Cardiac muscle cell (in vitro differentiated cells and primary cell): ENCODE data around the gene SEL1L2. TPM values are rescaled to one million over a fixed set of nuclear protein-coding genes. Genes with fewer than 3 reads are reported as not detected.

Experiments
- DNase-seq, 2 donors: peaks; one replicate each; pipeline versions ENCODE4 v3.0.0 to v3.0.0-alpha.2; 2010 to 2017; ENCODE audit warnings: low read depth in 1 of 2, low spot score in 1 of 2
- H3K27ac ChIP-seq: fragments of 200-600 bp; sonication (generic); 2 replicates; pipeline ENCODE4 v1.5.1; 2016
- H3K27me3 ChIP-seq: fragments of 200-600 bp; sonication (generic); 2 replicates; pipeline ENCODE4 v1.6.0; 2016; ENCODE audit warnings: control low read depth
- H3K36me3 ChIP-seq: fragments of 200-600 bp; sonication (generic); 2 replicates; pipeline ENCODE4 v1.5.1; 2016; ENCODE audit warnings: control low read depth
- H3K4me1 ChIP-seq: fragments of 200-600 bp; sonication (generic); 2 replicates; pipeline ENCODE4 v1.8.1; 2017; ENCODE audit warnings: low read depth, mild to moderate bottlenecking, mixed run types
- H3K4me3 ChIP-seq: fragments of 200-600 bp; sonication (generic); 2 replicates; pipeline ENCODE4 v1.5.1; 2016; ENCODE audit warnings: mild to moderate bottlenecking
- H3K9me3 ChIP-seq: fragments of 200-600 bp; sonication (generic); 2 replicates; pipeline ENCODE4 v1.5.1; 2017; ENCODE audit warnings: low read depth, mild to moderate bottlenecking, control low read depth
- polyA plus RNA-seq: library from polyadenylated mRNA; unstranded; fragments of >200 nt; fragmentation: Nextera tagmentation; extraction: Ambion mirVana; gene quantifications from 2 replicates; pipeline ENCODE4 v1.2.1, GENCODE V29; 2016
- total RNA-seq: library from RNA; depleted of rRNA; stranded (reverse); fragments of >200 nt; gene quantifications from 2 replicates; pipeline ENCODE4 v1.2.3, GENCODE V29; 2016
- TF ChIP-seq, protein P1 (sequence below): IDR thresholded peaks from 2 replicates; pipeline ENCODE4 v1.5.1; 2012; ENCODE audit warnings: low read depth, mild to moderate bottlenecking, low read length

SEL1L2 gene
- total and polyA plus RNA-seq, 2 experiments from 2014 or later = not detected

DNA sequence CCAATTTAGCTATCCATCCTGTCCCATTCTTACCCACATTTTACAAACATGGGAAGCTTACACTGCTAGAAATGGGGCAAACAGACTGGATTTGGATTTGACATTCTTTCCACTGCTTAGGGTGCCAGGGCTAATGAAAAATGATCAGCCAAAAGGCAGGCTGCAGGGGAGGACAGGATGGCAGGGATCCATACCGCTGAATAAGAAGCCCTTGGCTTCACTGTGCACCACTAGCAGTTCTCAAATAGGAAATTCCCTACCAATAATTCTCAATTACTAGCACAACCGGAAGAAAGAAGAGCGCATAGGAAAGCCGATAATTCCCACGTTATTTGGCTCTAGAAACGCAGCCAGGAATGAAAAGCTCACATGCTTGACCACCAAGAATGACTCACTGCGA, 132.5 kb downstream of the SEL1L2 start:
- Histone ChIP-seq H3K27ac (no peak overlapping the region), H3K4me1 (no peaks in the 10 kb centered on the region), H3K27me3 (no peaks in the 10 kb centered on the region), H3K36me3 (no peaks in the 10 kb centered on the region), H3K4me3 (no peak overlapping the region), H3K9me3 (no peaks in the 10 kb centered on the region)
- no peak for DNase-seq
- TF ChIP-seq, protein P1, sequence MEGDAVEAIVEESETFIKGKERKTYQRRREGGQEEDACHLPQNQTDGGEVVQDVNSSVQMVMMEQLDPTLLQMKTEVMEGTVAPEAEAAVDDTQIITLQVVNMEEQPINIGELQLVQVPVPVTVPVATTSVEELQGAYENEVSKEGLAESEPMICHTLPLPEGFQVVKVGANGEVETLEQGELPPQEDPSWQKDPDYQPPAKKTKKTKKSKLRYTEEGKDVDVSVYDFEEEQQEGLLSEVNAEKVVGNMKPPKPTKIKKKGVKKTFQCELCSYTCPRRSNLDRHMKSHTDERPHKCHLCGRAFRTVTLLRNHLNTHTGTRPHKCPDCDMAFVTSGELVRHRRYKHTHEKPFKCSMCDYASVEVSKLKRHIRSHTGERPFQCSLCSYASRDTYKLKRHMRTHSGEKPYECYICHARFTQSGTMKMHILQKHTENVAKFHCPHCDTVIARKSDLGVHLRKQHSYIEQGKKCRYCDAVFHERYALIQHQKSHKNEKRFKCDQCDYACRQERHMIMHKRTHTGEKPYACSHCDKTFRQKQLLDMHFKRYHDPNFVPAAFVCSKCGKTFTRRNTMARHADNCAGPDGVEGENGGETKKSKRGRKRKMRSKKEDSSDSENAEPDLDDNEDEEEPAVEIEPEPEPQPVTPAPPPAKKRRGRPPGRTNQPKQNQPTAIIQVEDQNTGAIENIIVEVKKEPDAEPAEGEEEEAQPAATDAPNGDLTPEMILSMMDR = no peak

DNA sequence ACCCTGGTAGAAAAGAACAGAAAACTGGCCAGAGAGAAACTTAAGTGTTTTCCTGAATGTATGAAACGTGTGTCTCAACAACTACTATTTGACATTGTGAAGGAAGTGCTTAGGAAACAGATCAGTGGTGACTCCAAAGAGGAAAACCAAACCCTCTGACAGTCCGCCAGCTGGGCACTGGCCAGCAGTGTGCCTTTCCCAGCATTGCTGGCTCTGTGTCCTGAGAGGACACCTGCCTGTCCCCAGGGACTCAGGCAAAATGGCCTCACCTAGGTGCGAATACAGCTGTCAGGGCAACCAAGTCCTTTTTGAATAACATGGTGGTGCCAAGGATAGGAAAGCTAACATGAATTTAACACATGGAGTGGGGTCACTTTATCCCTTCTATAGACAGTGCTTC, 133.1 kb downstream of the SEL1L2 start:
- Histone ChIP-seq H3K27me3 (no peaks in the 10 kb centered on the region), H3K9me3 (no peaks in the 10 kb centered on the region), H3K27ac (no peak overlapping the region), H3K36me3 (no peaks in the 10 kb centered on the region), H3K4me1 (no peaks in the 10 kb centered on the region), H3K4me3 (no peak overlapping the region)
- TF ChIP-seq, protein P1 = no peak
- no peak for DNase-seq

DNA sequence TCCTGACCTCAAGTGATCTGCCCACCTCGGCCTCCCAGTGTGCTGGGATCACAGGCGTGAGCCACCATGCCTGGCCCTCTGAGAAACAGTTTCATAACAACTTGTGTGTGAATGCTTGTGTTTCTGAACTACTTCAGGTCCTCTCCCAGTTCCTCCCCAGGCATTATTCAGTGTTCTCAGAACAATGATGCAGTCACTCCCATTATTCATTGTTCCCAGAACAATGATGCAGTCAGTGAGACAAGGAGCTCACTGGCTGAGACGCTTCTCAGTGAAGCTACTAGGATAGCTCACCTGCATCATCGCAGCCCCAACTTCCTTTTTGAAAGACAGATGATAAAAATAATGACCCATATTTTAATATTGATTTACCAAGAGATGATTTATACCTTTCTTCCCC, 134.1 kb downstream of the SEL1L2 start:
- TF ChIP-seq, protein P1 = no peak
- H3K4me3 ChIP-seq = no peak overlapping the region
- no peaks in the 10 kb centered on the region for H3K9me3 ChIP-seq
- no peak for DNase-seq
- H3K27ac ChIP-seq = no peak overlapping the region
- no peaks in the 10 kb centered on the region for H3K27me3 ChIP-seq
- H3K36me3 ChIP-seq = no peaks in the 10 kb centered on the region
- no peaks in the 10 kb centered on the region for H3K4me1 ChIP-seq

DNA sequence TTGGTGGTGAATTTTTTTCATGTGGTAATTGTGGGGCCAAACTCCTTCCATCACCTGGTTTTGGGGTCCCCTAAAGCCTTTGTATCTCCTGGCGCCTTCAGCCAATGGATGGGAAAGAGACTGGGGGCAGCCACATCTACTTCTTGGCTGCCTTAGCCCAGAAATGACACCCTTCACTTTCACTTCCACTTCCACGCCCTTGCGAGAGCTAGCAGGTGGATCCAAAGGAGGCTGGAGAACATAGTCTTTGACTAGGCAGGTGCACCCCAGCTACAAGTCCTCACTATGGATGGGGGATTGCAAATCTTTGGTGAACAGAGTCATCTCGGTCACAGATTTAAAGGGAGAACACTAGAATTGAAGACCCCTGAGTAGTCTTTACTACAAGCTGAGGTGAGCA, 134.8 kb downstream of the SEL1L2 start:
- TF ChIP-seq, protein P1 = no peak
- Histone ChIP-seq H3K27me3 (no peaks in the 10 kb centered on the region), H3K4me3 (no peak overlapping the region), H3K4me1 (no peaks in the 10 kb centered on the region), H3K36me3 (no peaks in the 10 kb centered on the region), H3K9me3 (no peaks in the 10 kb centered on the region), H3K27ac (no peak overlapping the region)
- no peak for DNase-seq

DNA sequence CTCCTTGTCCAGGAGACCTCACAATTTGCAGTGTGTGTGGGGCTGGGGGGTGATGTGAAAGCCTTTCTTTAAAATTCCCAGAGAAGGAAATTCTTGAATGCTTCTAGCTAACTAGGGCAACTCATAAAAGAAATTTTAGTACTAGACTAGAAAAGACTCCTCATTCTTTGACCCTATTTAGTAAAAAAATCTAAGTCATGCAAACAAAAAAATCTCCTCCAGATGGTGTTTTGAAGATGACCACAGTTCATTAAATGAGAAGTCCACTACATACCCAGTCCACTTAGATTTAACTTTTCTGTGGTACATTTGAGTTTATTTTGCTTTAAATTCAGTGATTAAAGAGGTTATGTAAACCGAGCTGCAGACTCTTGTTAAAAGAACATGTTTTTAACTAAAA, 138.1 kb downstream of the SEL1L2 start:
- Histone ChIP-seq H3K4me3 (no peak overlapping the region), H3K27me3 (no peaks in the 10 kb centered on the region), H3K9me3 (no peaks in the 10 kb centered on the region), H3K27ac (no peak overlapping the region), H3K4me1 (no peaks in the 10 kb centered on the region), H3K36me3 (no peaks in the 10 kb centered on the region)
- no peak for DNase-seq
- TF ChIP-seq, protein P1 = no peak

DNA sequence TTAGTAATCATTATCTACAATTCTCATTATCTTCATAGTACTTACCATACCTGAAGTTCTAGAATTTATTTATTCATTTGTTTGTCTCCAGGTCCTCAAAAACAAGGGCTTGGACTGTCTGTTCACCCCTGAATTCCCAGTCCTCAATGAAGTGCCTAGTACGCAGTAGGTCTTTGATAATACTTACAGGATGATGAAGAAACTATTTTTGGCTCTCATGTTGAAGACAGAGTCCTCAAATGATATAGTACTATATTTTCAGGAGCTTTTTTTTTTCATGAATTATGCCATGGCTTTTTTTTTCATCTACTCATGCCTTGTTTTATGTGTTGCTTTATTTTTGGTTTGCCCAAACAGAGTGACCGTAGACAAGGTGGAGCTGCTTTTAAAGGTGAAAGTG, 139.1 kb downstream of the SEL1L2 start:
- no peaks in the 10 kb centered on the region for H3K36me3 ChIP-seq
- no peak overlapping the region for H3K4me3 ChIP-seq
- DNase-seq = no peak
- H3K9me3 ChIP-seq = no peaks in the 10 kb centered on the region
- no peak overlapping the region for H3K27ac ChIP-seq
- no peaks in the 10 kb centered on the region for H3K27me3 ChIP-seq
- H3K4me1 ChIP-seq = no peaks in the 10 kb centered on the region
- TF ChIP-seq, protein P1 = no peak
